H1 (cell line): ENCODE data around the gene SCUBE2. TPM values are rescaled to one million over a fixed set of nuclear protein-coding genes. Genes with fewer than 3 reads are reported as not detected.

Source experiments
- CTCF ChIA-PET: fragments of 300-600 bp; sonication (Branson Sonifier 250); formaldehyde crosslinking; loops from one replicate; lab custom pipeline; 2021; ENCODE audit not compliant: partially characterized antibody; lab: Charles Lee
- POLR2A ChIA-PET: fragments of 300-600 bp; sonication (Branson Sonifier 250); formaldehyde crosslinking; loops from one replicate; lab custom pipeline; 2021; ENCODE audit warnings: inconsistent platforms; ENCODE audit not compliant: partially characterized antibody; lab: Charles Lee
- DNase-seq, 2 experiments: peaks; one replicate each; pipeline versions ENCODE4 v3.0.0 to v3.0.0-alpha.2; 2010 to 2022; ENCODE audit warnings: low spot score in 2 of 2, low read depth in 1 of 2, mixed read lengths in 1 of 2
- FAIRE-seq: peaks from 2 replicates; lab custom pipeline; 2011; peaks lifted over from hg19 to GRCh38; lab: Jason Lieb, UNC
- H2AFZ ChIP-seq: 2 replicates; pipeline ENCODE4 v1.8.1; 2012; ENCODE audit warnings: low read length, inconsistent platforms
- H2AK5ac ChIP-seq: 2 replicates; pipeline ENCODE4 v1.6.1; 2013; ENCODE audit warnings: low read depth, low read length
- H2BK120ac ChIP-seq: replicated peaks from 2 replicates; pipeline ENCODE3; 2013; ENCODE audit warnings: low read depth, low read length, inconsistent platforms
- H2BK12ac ChIP-seq: 2 replicates; pipeline ENCODE4 v1.6.1; 2013; ENCODE audit warnings: low read depth, low read length
- H2BK15ac ChIP-seq: 2 replicates; pipeline ENCODE4 v1.6.1; 2013; ENCODE audit warnings: low read length
- H2BK20ac ChIP-seq: 2 replicates; pipeline ENCODE4 v1.6.1; 2013; ENCODE audit warnings: low read length
- H2BK5ac ChIP-seq: 2 replicates; pipeline ENCODE4 v1.6.1; 2013; ENCODE audit warnings: low read depth, low read length
- H3K14ac ChIP-seq: 2 replicates; pipeline ENCODE4 v1.6.1; 2013; ENCODE audit warnings: inconsistent platforms; ENCODE audit not compliant: insufficient read length
- H3K18ac ChIP-seq: 2 replicates; pipeline ENCODE4 v1.6.1; 2013; ENCODE audit warnings: low read length; ENCODE audit errors: extremely low read depth
- H3K23ac ChIP-seq: 2 replicates; pipeline ENCODE4 v1.6.1; 2013; ENCODE audit warnings: inconsistent platforms; ENCODE audit not compliant: insufficient read length
- H3K23me2 ChIP-seq: 2 replicates; pipeline ENCODE4 v1.6.1; 2013; ENCODE audit warnings: low read depth, low read length
- H3K27ac ChIP-seq: 2 replicates; pipeline ENCODE4 v1.6.1; 2011; ENCODE audit warnings: low read depth, low read length, inconsistent platforms
- H3K27me3 ChIP-seq, 4 experiments: replicated peaks in 1 of 4; 1 replicate in 1 of 4; 2 replicates in 3 of 4; pipeline versions ENCODE4 v1.6.1 to v1.8.1; 2011 to 2013; ENCODE audit warnings: low read length in 3 of 4, mild to moderate bottlenecking in 3 of 4, inconsistent platforms in 2 of 4, mixed read lengths in 2 of 4, moderate library complexity in 1 of 4; ENCODE audit not compliant: control insufficient read depth in 3 of 4, insufficient read depth in 3 of 4; ENCODE audit errors: extremely low read depth in 1 of 4
- H3K36me3 ChIP-seq, 4 experiments: 2 replicates each; pipeline versions ENCODE4 v1.6.1 to v1.8.1; 2011 to 2013; ENCODE audit warnings: mild to moderate bottlenecking in 4 of 4, low read length in 3 of 4, moderate library complexity in 2 of 4, control low read depth in 1 of 4, inconsistent platforms in 1 of 4; ENCODE audit not compliant: insufficient read depth in 4 of 4, control insufficient read depth in 2 of 4
- H3K4ac ChIP-seq: replicated peaks from 2 replicates; pipeline ENCODE3; 2013; ENCODE audit warnings: low read length, low read depth, mixed read lengths, inconsistent platforms; ENCODE audit not compliant: insufficient read length
- H3K4me1 ChIP-seq, 4 experiments: replicated peaks in 1 of 4; 1 replicate in 1 of 4; 2 replicates in 3 of 4; pipeline versions ENCODE4 v1.6.1 to v1.8.1; 2011 to 2013; ENCODE audit warnings: low read length in 3 of 4, inconsistent platforms in 2 of 4, mixed read lengths in 1 of 4; ENCODE audit not compliant: insufficient read depth in 4 of 4, control insufficient read depth in 3 of 4
- H3K4me2 ChIP-seq, 2 experiments: 2 replicates each; pipeline versions ENCODE4 v1.6.1 to v1.8.1; 2011 to 2013; ENCODE audit warnings: low read depth in 2 of 2, low read length in 2 of 2, control low read depth in 1 of 2, inconsistent platforms in 1 of 2, mild to moderate bottlenecking in 1 of 2; ENCODE audit not compliant: insufficient read depth in 1 of 2
- H3K4me3 ChIP-seq, 4 experiments: fragments of 200-600, 300-600 bp in 1 of 4; sonication (generic), shearing (Covaris generic), sonication (Bioruptor Twin) in 1 of 4; 2 replicates each; pipeline versions ENCODE4 v1.5.1 to v1.8.1; 2011 to 2016; ENCODE audit warnings: low read length in 4 of 4, low read depth in 3 of 4, control low read depth in 2 of 4, inconsistent platforms in 2 of 4, mild to moderate bottlenecking in 2 of 4, mixed read lengths in 1 of 4, moderate library complexity in 1 of 4; ENCODE audit not compliant: insufficient read depth in 2 of 4; ENCODE audit errors: extremely low read depth in 1 of 4
- H3K56ac ChIP-seq: replicated peaks from 2 replicates; pipeline ENCODE3; 2013; ENCODE audit warnings: low read depth, mild to moderate bottlenecking, mixed read lengths, low read length, inconsistent platforms; ENCODE audit not compliant: insufficient read length
- H3K79me1 ChIP-seq: 2 replicates; pipeline ENCODE4 v1.6.1; 2013; ENCODE audit warnings: low read depth, low read length, control low read depth
- H3K79me2 ChIP-seq, 2 experiments: 2 replicates each; pipeline versions ENCODE4 v1.6.1 to v1.8.1; 2012 to 2013; ENCODE audit warnings: low read length in 2 of 2, mild to moderate bottlenecking in 2 of 2, inconsistent platforms in 1 of 2; ENCODE audit not compliant: insufficient read depth in 2 of 2, control insufficient read depth in 1 of 2
- H3K9ac ChIP-seq, 4 experiments: replicated peaks in 1 of 4; 1 replicate in 1 of 4; 2 replicates in 3 of 4; pipeline versions ENCODE4 v1.6.1 to v1.8.1; 2011 to 2013; ENCODE audit warnings: low read depth in 3 of 4, low read length in 3 of 4, control low read depth in 2 of 4, mild to moderate bottlenecking in 2 of 4, moderate library complexity in 2 of 4, inconsistent platforms in 1 of 4; ENCODE audit errors: extremely low read depth in 1 of 4
- H3K9me3 ChIP-seq, 2 experiments: 2 replicates each; pipeline versions ENCODE4 v1.6.1 to v1.8.1; 2012 to 2013; ENCODE audit warnings: mild to moderate bottlenecking in 2 of 2, moderate library complexity in 2 of 2, control low read depth in 1 of 2, inconsistent platforms in 1 of 2, low read depth in 1 of 2, low read length in 1 of 2, mixed read lengths in 1 of 2; ENCODE audit not compliant: insufficient read depth in 2 of 2
- H4K20me1 ChIP-seq, 2 experiments: replicated peaks in 1 of 2; 2 replicates each; pipeline versions ENCODE3 to v1.8.1; 2011 to 2013; ENCODE audit warnings: inconsistent platforms in 2 of 2, low read length in 2 of 2, mild to moderate bottlenecking in 1 of 2; ENCODE audit not compliant: insufficient read depth in 2 of 2, control insufficient read depth in 1 of 2
- H4K5ac ChIP-seq: 2 replicates; pipeline ENCODE4 v1.6.1; 2013; ENCODE audit warnings: low read length, low read depth, mixed read lengths, inconsistent platforms; ENCODE audit not compliant: insufficient read length
- H4K8ac ChIP-seq: 2 replicates; pipeline ENCODE4 v1.8.0; 2013; ENCODE audit warnings: mild to moderate bottlenecking, moderate library complexity, low read length, inconsistent platforms; ENCODE audit not compliant: insufficient read depth; ENCODE audit errors: extremely low read depth
- H4K91ac ChIP-seq: replicated peaks from 2 replicates; pipeline ENCODE3; 2013; ENCODE audit warnings: low read length, mixed read lengths, inconsistent platforms; ENCODE audit not compliant: insufficient read length
- JUND ChIP-seq: IDR thresholded peaks from 2 replicates; pipeline ENCODE4 v1.6.1; 2011; ENCODE audit warnings: mild to moderate bottlenecking, improper control_type of control experiment, low read length
- KDM1A ChIP-seq: fragments of 200-600, 300-600 bp; sonication (generic); IDR thresholded peaks from 2 replicates; pipeline ENCODE4 v1.7.1; 2016; ENCODE audit warnings: mild to moderate bottlenecking, low read length, borderline replicate concordance
- NANOG ChIP-seq: IDR thresholded peaks from 2 replicates; pipeline ENCODE4 v1.6.1; 2011; ENCODE audit warnings: low read length, low read depth, mild to moderate bottlenecking, inconsistent platforms; ENCODE audit not compliant: insufficient read depth, poor library complexity, severe bottlenecking
- SIRT6 ChIP-seq: IDR thresholded peaks from one replicate; pipeline ENCODE4 v1.7.1; 2012; ENCODE audit warnings: low read length, inconsistent platforms
- WGBS, 2 experiments: shearing (Covaris generic) in 1 of 2; methylation state at CpG; one replicate each; pipeline versions ENCODE4 v1.1.6 to v1.1.7; 2013 to 2015; ENCODE audit warnings: low lambda C conversion rate in 2 of 2, mixed read lengths in 2 of 2, inconsistent platforms in 1 of 2, low coverage in 1 of 2, missing lambda C conversion rate in 1 of 2; ENCODE audit not compliant: insufficient replicate concordance in 2 of 2, insufficient coverage in 1 of 2, insufficient read length in 1 of 2; ENCODE audit errors: extremely low coverage in 1 of 2, missing lambda C conversion rate in 1 of 2; 5-methylcytosine and 5-hydroxymethylcytosine counted together
- polyA plus RNA-seq, 7 experiments: library from polyadenylated mRNA; depleted of rRNA in 3 of 7; stranded (reverse) in 5 of 7; unstranded in 2 of 7; fragments of >200 nt in 5 of 7; fragments of 200-250 nt in 2 of 7; gene quantifications; 1 replicate in 5 of 7; 2 replicates in 1 of 7; 4 replicates in 1 of 7; pipeline versions ENCODE4 v1.2.1 to v1.2.3, GENCODE V29; 2011 to 2013; ENCODE audit warnings: missing spikeins in 2 of 7, mixed read lengths in 2 of 7
- total RNA-seq: library from RNA; stranded (reverse); fragmentation: NEBNext Ultra II Directional; extraction: Animal tissue kit (Norgen Biotek cat#: 25700); gene quantifications from 2 replicates; pipeline ENCODE4 v1.2.1, GENCODE V29; 2021

The SCUBE2 gene
- total and polyA plus RNA-seq, 2 of the 8 experiments (the other 6 are each of a cell fraction or from before 2014, with no cell fraction given) = 0.29 to 1.2 TPM

- Histone ChIP-seq H4K8ac (no peak overlapping the region), H3K4ac (no peak overlapping the region), H3K23ac (no peak overlapping the region), H3K4me3 (no peak overlapping the region), H2BK120ac (no peak overlapping the region), H2BK12ac (no peak overlapping the region), H3K36me3 (no peaks in the 10 kb centered on the region), H3K4me2 (no peak overlapping the region), H4K91ac (no peak overlapping the region), H3K56ac (no peak overlapping the region), H4K5ac (no peak overlapping the region), H2BK20ac (no peak overlapping the region), H4K20me1 (no peaks in the 10 kb centered on the region), H3K14ac (no peak overlapping the region), H3K27ac (no peak overlapping the region), H3K23me2 (no peaks in the 10 kb centered on the region), H3K79me1 (no peaks in the 10 kb centered on the region), H2BK15ac (no peak overlapping the region), H3K4me1 (no peaks in the 10 kb centered on the region), H3K18ac (no peak overlapping the region), H2AFZ (no peak overlapping the region), H3K27me3 (no peaks in the 10 kb centered on the region), H2BK5ac (no peak overlapping the region), H3K79me2 (no peaks in the 10 kb centered on the region), H3K9me3 (no peaks in the 10 kb centered on the region; a peak in 1 of 4 replicates), H2AK5ac (no peak overlapping the region), H3K9ac (no peak overlapping the region)
- no peak for FAIRE-seq
- DNase-seq = no peak
- CTCF ChIA-PET = interaction anchor here (0.5 to 1.9 kb wide), 4 partner anchors 8 to 157 kb away, joined by 3 to 4 read pairs (median 4); no protein-coding TSS in a partner anchor
- POLR2A ChIA-PET = no interaction called here
- WGBS, 2 experiments = 94% methylated on average over 2 of the region's 2 CpGs; no CpG with 5 or more reads in 1 of the 2 experiments
- TF ChIP-seq KDM1A = no peak
- TF ChIP-seq NANOG = no peak
- no peak for TF ChIP-seq JUND
- no peak for TF ChIP-seq SIRT6
Observed at GRCh38 chr11:8983552-8983951, 107.8 kb downstream of the SCUBE2 start.
